Hematopoietic multipotent progenitor cell treated with erythropoietin and hydrocortisone succinate and interleukin-3 and kit ligand, for 15 days (in vitro differentiated cells): ENCODE measurements around the gene MARF1.
"Not testable (repeated sequence)": the region's sequence is repeated elsewhere in the genome, so short reads cannot be mapped to it uniquely, and the experiment has no call there.

Source experiments
- DNase-seq: peaks from one replicate; pipeline ENCODE4 v3.0.0-alpha.2; 2015; ENCODE audit warnings: low spot score

Gene MARF1

GRCh38 chr16:15643048-15643945 is at the start of gene MARF1:
TSS of gene MARF1 (minus strand) at chr16:15643154. CDS start at chr16:15639233, 3,921 bp downstream.
- peak; percentile 97 for DNase-seq

- not testable (repeated sequence) for DNase-seq
Observed at GRCh38 chr16:15692508-15692907, 49.6 kb upstream of the MARF1 start.

- DNase-seq: no peak
Observed at GRCh38 chr16:15691046-15691445, 48.1 kb upstream of the MARF1 start.

GRCh38 chr16:15690296-15690695 is 47.3 kb upstream of the MARF1 start:
- no peak for DNase-seq

- DNase-seq: no peak
Observed at GRCh38 chr16:15689290-15689689, 46.3 kb upstream of the MARF1 start.

GRCh38 chr16:15686287-15686686 is 43.3 kb upstream of the MARF1 start:
- no peak for DNase-seq

- DNase-seq: peak; percentile 76
Observed at GRCh38 chr16:15682105-15682570, 39.2 kb upstream of the MARF1 start.

- no peak for DNase-seq
Observed at GRCh38 chr16:15677447-15677846, 34.5 kb upstream of the MARF1 start.

- no peak for DNase-seq
Observed at GRCh38 chr16:15676506-15676905, 33.6 kb upstream of the MARF1 start.

GRCh38 chr16:15674571-15674970 is 31.6 kb upstream of the MARF1 start:
- DNase-seq: no peak

- DNase-seq: no peak
Observed at GRCh38 chr16:15672514-15673167, 29.7 kb upstream of the MARF1 start.

GRCh38 chr16:15672127-15672513 is 29.2 kb upstream of the MARF1 start:
- not testable (repeated sequence) for DNase-seq

GRCh38 chr16:15671530-15672117 is 28.7 kb upstream of the MARF1 start:
- no peak for DNase-seq

- DNase-seq: no peak
Observed at GRCh38 chr16:15667091-15667742, 24.3 kb upstream of the MARF1 start.

- no peak for DNase-seq
Observed at GRCh38 chr16:15665107-15665506, 22.2 kb upstream of the MARF1 start.

- DNase-seq: no peak
Observed at GRCh38 chr16:15660203-15660601, 17.2 kb upstream of the MARF1 start.

GRCh38 chr16:15658556-15658955 is 15.6 kb upstream of the MARF1 start:
- DNase-seq: no peak

- no peak for DNase-seq
Observed at GRCh38 chr16:15658149-15658548, 15.2 kb upstream of the MARF1 start.

GRCh38 chr16:15655561-15655960 is 12.6 kb upstream of the MARF1 start:
- DNase-seq: not testable (repeated sequence)

GRCh38 chr16:15654591-15654990 is 11.6 kb upstream of the MARF1 start:
- no peak for DNase-seq

GRCh38 chr16:15653227-15653626 is 10.3 kb upstream of the MARF1 start:
- no peak for DNase-seq

- DNase-seq: no peak
Observed at GRCh38 chr16:15652293-15653001, 9.5 kb upstream of the MARF1 start.
